Activated naive CD4-positive, alpha-beta T cell treated with Interleukin-2 at 50 U/mL for 16 hours (primary cell): ENCODE measurements around the gene TLL1.

ENCODE experiments used
- DNase-seq: peaks from one replicate; pipeline ENCODE4 v3.0.0-alpha.2; 2020

Gene TLL1

GRCh38 chr4:165872461-165873297, at the start of gene TLL1:
TSS of gene TLL1 (plus strand) at chr4:165873237. CDS start at chr4:165873905, 668 bp downstream.
- no peak for DNase-seq

GRCh38 chr4:165826166-165826565, 46.9 kb upstream of the TLL1 start:
- DNase-seq, result no peak

- DNase-seq, result no peak
These were observed 46.0 kb upstream of the TLL1 start for GRCh38 chr4:165827018-165827417.

- DNase-seq, result no peak
These were observed 44.1 kb upstream of the TLL1 start for GRCh38 chr4:165828928-165829327.

DNA sequence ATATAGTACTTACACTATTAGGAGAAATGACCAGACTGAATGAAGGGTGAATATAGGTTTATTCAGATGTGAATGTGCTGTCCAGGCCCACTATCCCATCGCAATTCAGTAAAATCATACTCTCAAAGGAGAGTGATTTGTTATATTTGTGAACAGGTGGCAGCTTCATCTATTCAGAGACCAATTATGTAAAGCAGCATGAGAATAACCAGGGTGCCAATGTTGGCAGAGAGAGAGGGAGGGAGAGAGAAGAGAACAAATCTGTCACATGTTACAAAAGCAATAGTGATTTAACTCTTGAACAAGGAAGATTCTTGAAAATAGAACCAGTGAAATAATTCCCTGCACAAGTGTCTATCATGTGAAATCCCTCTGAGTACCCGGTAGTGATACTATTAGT, 38.9 kb upstream of the TLL1 start:
- no peak for DNase-seq

GRCh38 chr4:165838575-165838974, 34.5 kb upstream of the TLL1 start:
- DNase-seq, result no peak

DNA sequence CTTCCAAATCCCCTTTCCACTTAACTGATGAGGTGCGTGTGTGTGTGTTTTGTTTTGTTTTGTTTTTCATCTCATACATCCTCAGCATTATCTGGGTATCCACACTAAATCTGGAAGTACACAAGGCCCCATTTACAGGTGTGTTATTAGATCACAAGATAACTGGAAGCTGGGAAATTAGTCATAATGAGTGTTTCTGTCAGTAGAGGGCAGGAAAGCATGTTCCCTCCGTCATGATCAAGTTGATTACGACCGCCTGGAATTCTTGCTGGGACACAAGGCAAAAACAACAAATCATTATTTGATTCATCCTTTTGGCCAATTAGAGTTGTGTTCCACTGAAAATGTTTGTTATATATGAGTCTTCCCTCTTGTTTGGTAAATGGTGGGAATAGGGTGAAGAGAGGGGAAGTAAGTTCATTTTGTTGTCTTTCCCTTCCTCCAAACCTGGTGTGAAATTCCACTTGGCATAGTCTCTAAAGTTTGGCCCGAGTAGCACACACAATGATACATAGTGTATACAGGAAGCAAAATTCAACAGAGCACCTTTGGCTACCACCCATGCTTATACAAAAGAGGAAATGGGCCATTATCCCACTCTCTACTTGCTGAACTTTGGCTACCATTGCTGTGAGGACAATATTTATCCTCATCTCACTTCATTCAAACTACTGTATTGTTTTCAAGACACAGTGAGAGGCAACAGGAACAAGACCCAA, 33.3 kb upstream of the TLL1 start:
- no peak for DNase-seq

GRCh38 chr4:165842684-165843083, 30.4 kb upstream of the TLL1 start:
- no peak for DNase-seq

GRCh38 chr4:165844161-165844560, 28.9 kb upstream of the TLL1 start:
- no peak for DNase-seq

DNA sequence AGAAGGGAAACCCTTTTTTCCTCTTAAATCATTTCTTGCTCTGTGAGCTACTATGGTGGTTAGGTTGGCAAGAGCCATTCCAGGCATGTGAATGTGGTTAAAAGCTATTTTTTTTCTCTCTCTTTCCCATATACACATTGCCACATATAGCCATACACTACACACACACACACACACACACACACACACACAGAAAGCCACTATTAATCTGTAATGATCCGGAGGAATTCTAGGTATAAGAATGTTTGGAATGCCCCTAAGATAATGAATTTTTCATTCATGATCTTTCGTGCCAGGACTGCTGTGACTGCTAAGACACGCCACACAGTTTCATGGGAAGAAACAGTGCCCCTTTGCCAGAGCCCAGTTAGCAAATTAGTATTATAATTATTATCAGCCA, 21.8 kb upstream of the TLL1 start:
- DNase-seq, result no peak

GRCh38 chr4:165855191-165855590, 17.8 kb upstream of the TLL1 start:
- DNase-seq, result no peak

DNA sequence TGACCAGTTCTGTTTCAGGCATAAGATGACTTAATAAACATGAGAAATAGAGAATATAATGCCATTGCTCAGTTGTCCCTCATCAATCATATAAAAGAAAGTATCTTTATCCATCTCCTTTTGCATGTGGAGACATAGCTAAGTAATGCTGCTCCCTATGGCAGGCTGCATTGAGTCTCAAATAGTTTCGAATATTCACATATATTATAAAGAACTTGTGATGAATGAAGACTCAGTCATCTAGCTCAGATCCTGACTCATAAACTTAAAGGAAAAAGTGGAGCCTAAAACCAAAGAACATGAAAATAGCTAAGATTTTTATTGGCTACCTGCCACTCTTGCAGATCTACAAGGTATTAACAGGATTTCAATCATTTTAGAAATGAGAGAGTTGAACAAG, 11.7 kb upstream of the TLL1 start:
- no peak for DNase-seq

GRCh38 chr4:165864271-165864670, 8.8 kb upstream of the TLL1 start:
- DNase-seq, result no peak

- DNase-seq, result no peak
These were observed 6.9 kb upstream of the TLL1 start for GRCh38 chr4:165866019-165866650.

- no peak for DNase-seq
These were observed 5.1 kb upstream of the TLL1 start for GRCh38 chr4:165867961-165868360.

GRCh38 chr4:165873298-165874071, 448 bp downstream of the TLL1 start:
- DNase-seq, result no peak

GRCh38 chr4:165874072-165874790, 1.2 kb downstream of the TLL1 start:
- no peak for DNase-seq

DNA sequence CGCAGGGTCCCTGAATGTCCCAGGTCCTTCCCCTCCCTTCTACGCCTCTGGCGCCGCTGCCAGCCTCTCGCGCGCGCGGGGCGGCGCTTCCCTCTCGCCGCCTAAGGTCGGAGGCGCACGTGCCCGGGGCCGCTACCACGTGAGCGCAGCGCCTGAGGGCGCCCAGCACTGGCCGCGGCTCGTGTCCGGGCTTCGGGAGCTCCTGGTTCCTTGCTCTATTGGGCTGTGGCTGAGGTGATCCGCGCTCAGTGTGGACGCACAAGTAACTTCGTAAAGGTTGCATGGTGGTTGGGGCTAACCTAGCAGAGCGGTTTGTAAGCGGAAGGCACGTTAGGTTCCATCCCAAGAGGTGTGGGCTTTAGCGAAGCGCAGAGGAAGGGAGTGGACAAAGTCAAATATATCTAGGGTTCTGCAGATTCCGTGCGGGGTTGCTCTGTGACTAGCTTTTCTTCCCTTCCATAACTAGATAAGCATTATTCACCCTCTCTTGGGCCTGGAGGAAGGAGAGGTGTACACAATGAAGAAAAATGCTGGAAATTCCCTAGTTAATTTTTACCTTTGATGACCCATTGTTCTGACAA, 1.8 kb downstream of the TLL1 start:
- no peak for DNase-seq

DNA sequence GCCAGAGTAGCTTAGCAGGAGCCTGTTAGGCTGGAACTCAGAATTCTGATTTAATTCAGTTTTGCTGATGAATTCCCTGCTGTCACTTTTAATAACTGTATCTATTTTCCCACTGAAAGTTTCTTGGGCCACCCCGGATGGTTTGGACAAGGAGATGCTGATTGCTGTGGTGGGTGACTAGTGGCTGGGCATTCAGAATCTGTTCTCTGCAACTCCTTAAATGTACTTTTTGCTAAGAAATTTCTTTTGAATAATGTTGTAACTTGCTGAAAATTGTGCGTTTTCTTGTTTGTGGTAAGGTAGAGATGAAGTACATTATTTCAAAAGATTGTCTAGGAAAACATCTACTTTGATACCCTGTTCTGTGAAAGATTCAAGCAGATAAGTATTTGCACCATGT, 2.4 kb downstream of the TLL1 start:
- DNase-seq, result no peak

DNA sequence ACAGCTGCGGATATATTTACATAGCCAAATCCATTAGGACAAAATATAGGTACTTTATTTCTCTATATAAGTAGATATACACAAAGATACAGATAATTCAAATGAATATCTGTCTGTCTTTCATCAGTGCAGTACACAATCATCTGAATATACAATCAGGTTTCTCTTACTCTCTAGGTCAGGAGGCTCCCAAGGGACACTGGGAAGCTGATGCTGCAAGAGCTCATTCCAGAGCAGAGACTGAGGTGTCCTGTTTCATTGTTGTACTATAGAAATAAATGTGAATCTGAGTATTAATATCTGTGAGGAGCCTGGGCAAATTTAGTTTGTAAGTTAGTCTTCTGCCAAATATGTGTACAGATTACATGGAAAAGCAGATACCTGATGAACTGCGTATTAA, 4.2 kb downstream of the TLL1 start:
- no peak for DNase-seq

DNA sequence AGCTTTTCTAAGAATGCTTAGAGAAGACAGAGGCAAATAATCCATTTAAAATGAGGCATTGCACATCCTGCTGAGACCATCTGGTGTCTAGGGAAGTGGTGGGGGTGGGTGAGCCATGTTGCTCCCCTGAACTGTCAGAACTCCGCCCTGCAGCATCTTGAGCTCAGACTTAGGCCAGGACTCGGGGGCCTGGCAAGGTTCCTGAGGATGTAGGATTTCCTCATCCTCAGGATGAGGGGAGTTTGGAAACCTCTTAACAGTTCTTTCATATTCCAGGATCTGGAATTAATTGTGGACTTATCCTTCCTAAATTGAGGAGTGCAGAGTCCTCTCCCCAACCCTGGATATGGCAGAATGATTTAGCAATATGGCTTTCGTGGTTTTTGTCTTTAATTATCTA, 6.6 kb downstream of the TLL1 start:
- DNase-seq, result no peak

DNA sequence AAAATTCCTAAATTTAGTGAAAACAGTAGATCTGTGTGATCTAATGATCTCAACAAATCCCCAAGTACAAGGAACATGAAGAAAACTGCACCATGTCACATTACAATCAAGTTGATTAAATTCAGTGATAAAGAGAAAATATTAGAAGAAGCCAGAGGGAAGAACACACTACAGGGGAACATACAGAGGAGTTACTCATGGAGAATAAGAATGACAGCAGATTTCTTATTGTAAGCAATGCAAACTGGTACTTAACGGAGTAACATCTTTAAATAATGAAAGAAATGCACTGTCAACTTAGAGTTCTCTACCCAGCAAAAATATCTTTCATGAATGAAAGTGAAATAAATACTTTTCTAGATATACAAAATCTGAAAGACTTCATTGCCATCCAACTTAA, 21.1 kb downstream of the TLL1 start:
- no peak for DNase-seq
